ENCODE results near the gene SLC25A25. TPM values are rescaled to one million over a fixed set of nuclear protein-coding genes. Genes with fewer than 3 reads are reported as not detected.

The SLC25A25 gene
- total RNA-seq, 2 experiments from 2014 or later: 16.9 to 17.7 TPM

- peaks cover 37% of the 10 kb centered on the region for H3K36me3 ChIP-seq (ENCODE audit: insufficient read depth, low read length)
- peaks cover 22% of the 10 kb centered on the region for H3K36me3 Mint-ChIP-seq (ENCODE audit: low read depth)
- intact Hi-C loops (cut with DNase I, micrococcal nuclease): loop anchor here in 1 of 2 experiments (10.0 kb wide), 1 partner anchor 205 kb away; the partner anchor contains the start of genes COQ4 and TRUB2
Measured at GRCh38 chr9:128120061-128120740, 52.2 kb downstream of the SLC25A25 start.

GRCh38 chr9:128120741-128121465 is 52.9 kb downstream of the SLC25A25 start:
- ChIA-PET CTCF (no interaction called here), POLR2A (no interaction called here)
- DNase-seq: no peak

More at GRCh38 chr9:128120061-128120740, 52.2 kb downstream of the SLC25A25 start:
- Histone ChIP-seq H3K4me3 (ENCODE audit: low read length) (no peak overlapping the region), H3K9me3 (ENCODE audit: control insufficient read depth in 1 of 2, insufficient read depth in 1 of 2, low read length in 2 of 2) (no peaks in the 10 kb centered on the region), H3K4me1 (ENCODE audit: insufficient read depth, low read length) (peaks cover 23% of the 10 kb centered on the region), H3K27ac (ENCODE audit: low read depth in 1 of 2, low read length in 2 of 2) (no peak overlapping the region), H3K27me3 (ENCODE audit: control insufficient read depth in 1 of 2, insufficient read depth in 2 of 2, low read length in 2 of 2) (no peaks in the 10 kb centered on the region)
- peaks cover 12% of the 10 kb centered on the region for H3K4me1 Mint-ChIP-seq (ENCODE audit: low read depth)
- no peak for TF ChIP-seq CTCF (IDR thresholded peaks at IDR 0.05)
- ATAC-seq (ENCODE audit: poor library complexity) (no peak), DNase-seq (peak in 1 of 14 experiments; percentile 29)
- no peaks in the 10 kb centered on the region for H3K9me3 Mint-ChIP-seq
- H3K4me3 Mint-ChIP-seq: no peak overlapping the region
- CTCF ChIA-PET: interaction anchor here (1.1 kb wide), 1 partner anchor 177 kb away, joined by 3 read pairs; no protein-coding TSS in a partner anchor
- H3K27me3 Mint-ChIP-seq: no peaks in the 10 kb centered on the region
- POLR2A ChIA-PET: no interaction called here
- no peak overlapping the region for H3K27ac Mint-ChIP-seq

GRCh38 chr9:128121466-128121810 is 53.4 kb downstream of the SLC25A25 start:
- peaks cover 28% of the 10 kb centered on the region for H3K36me3 Mint-ChIP-seq (ENCODE audit: low read depth)
- H3K4me3 Mint-ChIP-seq: no peak overlapping the region
- DNase-seq (no peak), ATAC-seq (ENCODE audit: poor library complexity) (no peak)
- peaks cover 25% of the 10 kb centered on the region for H3K4me1 Mint-ChIP-seq (ENCODE audit: low read depth)
- CTCF ChIA-PET: no interaction called here
- H3K27ac ChIP-seq (ENCODE audit: low read depth in 1 of 2, low read length in 2 of 2): no peak overlapping the region
- H3K27ac Mint-ChIP-seq: no peak overlapping the region
- POLR2A ChIA-PET: no interaction called here
- no peak overlapping the region for H3K4me3 ChIP-seq (ENCODE audit: low read length)
- TF ChIP-seq CTCF (IDR thresholded peaks at IDR 0.05): no peak
- intact Hi-C loops (cut with DNase I, micrococcal nuclease): loop anchor here in 1 of 2 experiments (10.0 kb wide), 1 partner anchor 203 kb away; the partner anchor contains the start of genes COQ4 and TRUB2
- H3K36me3 ChIP-seq (ENCODE audit: insufficient read depth, low read length): peaks cover 35% of the 10 kb centered on the region
- H3K27me3 ChIP-seq (ENCODE audit: control insufficient read depth in 1 of 2, insufficient read depth in 2 of 2, low read length in 2 of 2): no peaks in the 10 kb centered on the region
- peaks cover 31% of the 10 kb centered on the region for H3K4me1 ChIP-seq (ENCODE audit: insufficient read depth, low read length)
- H3K27me3 Mint-ChIP-seq: no peaks in the 10 kb centered on the region
- H3K9me3 Mint-ChIP-seq: no peaks in the 10 kb centered on the region
- H3K9me3 ChIP-seq (ENCODE audit: control insufficient read depth in 1 of 2, insufficient read depth in 1 of 2, low read length in 2 of 2): no peaks in the 10 kb centered on the region

More at GRCh38 chr9:128120741-128121465, 52.9 kb downstream of the SLC25A25 start:
- no peak overlapping the region for H3K4me3 Mint-ChIP-seq
- H3K27me3 Mint-ChIP-seq: no peaks in the 10 kb centered on the region
- H3K9me3 ChIP-seq (ENCODE audit: control insufficient read depth in 1 of 2, insufficient read depth in 1 of 2, low read length in 2 of 2): no peaks in the 10 kb centered on the region
- ATAC-seq (ENCODE audit: poor library complexity): no peak
- peaks cover 26% of the 10 kb centered on the region for H3K4me1 ChIP-seq (ENCODE audit: insufficient read depth, low read length)
- peaks cover 24% of the 10 kb centered on the region for H3K36me3 Mint-ChIP-seq (ENCODE audit: low read depth)
- H3K4me3 ChIP-seq (ENCODE audit: low read length): no peak overlapping the region
- TF ChIP-seq CTCF (IDR thresholded peaks at IDR 0.05): no peak
- no peaks in the 10 kb centered on the region for H3K27me3 ChIP-seq (ENCODE audit: control insufficient read depth in 1 of 2, insufficient read depth in 2 of 2, low read length in 2 of 2)
- no peaks in the 10 kb centered on the region for H3K9me3 Mint-ChIP-seq
- no peak overlapping the region for H3K27ac ChIP-seq (ENCODE audit: low read depth in 1 of 2, low read length in 2 of 2)
- H3K36me3 ChIP-seq (ENCODE audit: insufficient read depth, low read length): peaks cover 35% of the 10 kb centered on the region
- peaks cover 19% of the 10 kb centered on the region for H3K4me1 Mint-ChIP-seq (ENCODE audit: low read depth)
- intact Hi-C loops (cut with DNase I, micrococcal nuclease): loop anchor here in 1 of 2 experiments (10.0 kb wide), 1 partner anchor 204 kb away; the partner anchor contains the start of genes COQ4 and TRUB2
- H3K27ac Mint-ChIP-seq: no peak overlapping the region
